WTC11 (cell line): ENCODE measurements around the gene KYNU. TPM values are rescaled to one million over a fixed set of nuclear protein-coding genes. Genes with fewer than 3 reads are reported as not detected.

ENCODE experiments used
- ATAC-seq: fragments of 200-7000 bp; cut with Tn5 transposase; 2 replicates; pipeline ENCODE4 v1.10.0; 2021; ENCODE audit warnings: mild to moderate bottlenecking, moderate library complexity
- CTCF ChIA-PET: fragments of 300-600 bp; sonication (Branson Sonifier 250); formaldehyde crosslinking; loops from one replicate; lab custom pipeline; 2021; ENCODE audit warnings: antibody characterized with exemption; lab: Charles Lee
- POLR2A ChIA-PET: fragments of 350-600 bp; sonication (Branson Sonifier 250); formaldehyde crosslinking; loops from one replicate; lab custom pipeline; 2021; ENCODE audit warnings: antibody characterized with exemption; lab: Charles Lee
- DNase-seq: peaks from one replicate; pipeline ENCODE4 v3.0.0; 2021; ENCODE audit warnings: low spot score
- H3K27ac Mint-ChIP-seq: 2 replicates; pipeline ENCODE4 v1.8.0; 2021; ENCODE audit warnings: mixed read lengths
- H3K27me3 Mint-ChIP-seq: 2 replicates; pipeline ENCODE4 v1.8.0; 2021; ENCODE audit warnings: low read depth, mild to moderate bottlenecking, moderate library complexity, mixed read lengths
- H3K36me3 Mint-ChIP-seq: 2 replicates; pipeline ENCODE4 v1.8.0; 2021; ENCODE audit warnings: mixed read lengths
- H3K4me1 Mint-ChIP-seq: 2 replicates; pipeline ENCODE4 v1.8.0; 2022; ENCODE audit warnings: mixed read lengths
- H3K4me3 Mint-ChIP-seq: 2 replicates; pipeline ENCODE4 v1.8.0; 2021; ENCODE audit warnings: mild to moderate bottlenecking, moderate library complexity, mixed read lengths
- H3K9me3 Mint-ChIP-seq: 2 replicates; pipeline ENCODE4 v1.8.0; 2021; ENCODE audit warnings: mixed read lengths
- ATF2 ChIP-seq: sonication (generic); formaldehyde crosslinking; IDR thresholded peaks from 2 replicates; pipeline ENCODE4 v1.8.1; 2022; ENCODE audit warnings: low read depth, missing genetic modification reagents, borderline replicate concordance
- CBFB ChIP-seq: sonication (generic); formaldehyde crosslinking; IDR thresholded peaks from 2 replicates; pipeline ENCODE4 v1.8.1; 2022; ENCODE audit warnings: mild to moderate bottlenecking, low read depth, missing genetic modification reagents
- CDX4 ChIP-seq: fragments of 250-450 bp; sonication (Bioruptor Pico); IDR thresholded peaks from 2 replicates; pipeline ENCODE4 v1.9.0; 2021; ENCODE audit warnings: moderate library complexity, mild to moderate bottlenecking, inconsistent platforms, borderline replicate concordance
- FOXJ3 ChIP-seq: sonication (generic); formaldehyde crosslinking; IDR thresholded peaks from 2 replicates; pipeline ENCODE4 v1.9.0; 2021; ENCODE audit warnings: missing genetic modification reagents, mild to moderate bottlenecking, borderline replicate concordance
- FOXK1 ChIP-seq: sonication (generic); formaldehyde crosslinking; IDR thresholded peaks from 2 replicates; pipeline ENCODE4 v1.8.0; 2022; ENCODE audit warnings: mild to moderate bottlenecking, moderate library complexity, missing genetic modification reagents
- FOXP4 ChIP-seq: sonication (generic); formaldehyde crosslinking; IDR thresholded peaks from 2 replicates; pipeline ENCODE4 v1.8.0; 2022; ENCODE audit warnings: mild to moderate bottlenecking, missing genetic modification reagents
- GRHL2 ChIP-seq: fragments of 250-450 bp; sonication (Bioruptor Pico); IDR thresholded peaks from 2 replicates; pipeline ENCODE4 v1.8.0; 2022; ENCODE audit warnings: mild to moderate bottlenecking, moderate library complexity; ENCODE audit not compliant: insufficient replicate concordance, severe bottlenecking
- HMGA2 ChIP-seq: fragments of 250-450 bp; sonication (Bioruptor Pico); IDR thresholded peaks from 2 replicates; pipeline ENCODE4 v1.4.0; 2021; ENCODE audit warnings: mild to moderate bottlenecking, moderate library complexity
- IRF2 ChIP-seq: sonication (generic); formaldehyde crosslinking; IDR thresholded peaks from 2 replicates; pipeline ENCODE4 v1.8.0; 2022; ENCODE audit warnings: low read depth, missing genetic modification reagents, borderline replicate concordance
- MAX ChIP-seq: sonication (generic); formaldehyde crosslinking; IDR thresholded peaks from 2 replicates; pipeline ENCODE4 v1.8.0; 2022; ENCODE audit warnings: mild to moderate bottlenecking, missing genetic modification reagents
- MLX ChIP-seq: sonication (generic); formaldehyde crosslinking; IDR thresholded peaks from 2 replicates; pipeline ENCODE4 v1.8.1; 2023; ENCODE audit warnings: mild to moderate bottlenecking, missing genetic modification reagents, moderate library complexity
- NFATC4 ChIP-seq: fragments of 250-450 bp; sonication (Bioruptor Pico); IDR thresholded peaks from 2 replicates; pipeline ENCODE4 v1.9.0; 2021; ENCODE audit warnings: mild to moderate bottlenecking
- SP1 ChIP-seq: sonication (generic); formaldehyde crosslinking; conservative IDR thresholded peaks from 2 replicates; pipeline ENCODE4 v1.8.1; 2022; ENCODE audit warnings: missing genetic modification reagents
- ZMAT4 ChIP-seq: fragments of 250-450 bp; sonication (Bioruptor Pico); IDR thresholded peaks from 2 replicates; pipeline ENCODE4 v1.9.0; 2021; ENCODE audit warnings: mild to moderate bottlenecking
- ZNF416 ChIP-seq: fragments of 250-450 bp; sonication (Bioruptor Pico); IDR thresholded peaks from 2 replicates; pipeline ENCODE4 v1.9.0; 2021; ENCODE audit warnings: mild to moderate bottlenecking, inconsistent platforms
- ZNF512 ChIP-seq: sonication (generic); formaldehyde crosslinking; IDR thresholded peaks from 2 replicates; pipeline ENCODE4 v1.8.1; 2022; ENCODE audit warnings: missing genetic modification reagents, borderline replicate concordance
- ZSCAN18 ChIP-seq: fragments of 250-450 bp; sonication (Bioruptor Pico); IDR thresholded peaks from 2 replicates; pipeline ENCODE4 v2.1.2; 2022; ENCODE audit warnings: mild to moderate bottlenecking, moderate library complexity
- total RNA-seq: library from RNA; stranded (reverse); gene quantifications from 3 replicates; pipeline ENCODE4 v1.2.3, GENCODE V29; 2021

KYNU gene
- total RNA-seq, 1 experiment from 2014 or later: 0.85 TPM

- ATAC-seq (no peak), DNase-seq (no peak)
- ChIA-PET CTCF (interaction anchor here (0.6 to 1.5 kb wide), 2 partner anchors 61 to 217 kb away, joined by 3 read pairs; no protein-coding TSS in a partner anchor), POLR2A (no interaction called here)
- Mint-ChIP-seq H3K27me3 (no peaks in the 10 kb centered on the region), H3K4me1 (peaks cover 10% of the 10 kb centered on the region), H3K9me3 (0 out of 2 replicates have a peak, but pooled peaks cover 4% of the 10 kb centered on the region), H3K36me3 (no peaks in the 10 kb centered on the region), H3K27ac (no peak overlapping the region), H3K4me3 (no peak overlapping the region)
- TF ChIP-seq FOXJ3 (CRISPR knock-in tag) (no peak), FOXP4 (no peak), NFATC4 (CRISPR knock-in tag) (no peak), IRF2 (CRISPR knock-in tag) (no peak), ZSCAN18 (CRISPR knock-in tag) (no peak), GRHL2 (CRISPR knock-in tag) (no peak), FOXK1 (CRISPR knock-in tag) (no peak), MAX (no peak), SP1 (CRISPR knock-in tag) (no peak), CDX4 (CRISPR knock-in tag) (no peak), ZNF512 (CRISPR knock-in tag) (no peak), HMGA2 (CRISPR knock-in tag) (no peak)
Observed at GRCh38 chr2:142853912-142854311, 23.6 kb upstream of the KYNU start.

- 0 out of 2 replicates have a peak, but pooled peaks cover 4% of the 10 kb centered on the region for H3K9me3 Mint-ChIP-seq
- no peak for DNase-seq
- no peaks in the 10 kb centered on the region for H3K27me3 Mint-ChIP-seq
- TF ChIP-seq MLX (no peak), ZNF416 (no peak), ZMAT4 (CRISPR knock-in tag) (no peak), ATF2 (CRISPR knock-in tag) (no peak), CBFB (CRISPR knock-in tag) (no peak)
- peaks cover 10% of the 10 kb centered on the region for H3K4me1 Mint-ChIP-seq
- ChIA-PET CTCF (no interaction called here), POLR2A (no interaction called here)
- no peak overlapping the region for H3K4me3 Mint-ChIP-seq
- ATAC-seq: no peak
- no peaks in the 10 kb centered on the region for H3K36me3 Mint-ChIP-seq
- no peak overlapping the region for H3K27ac Mint-ChIP-seq
Observed at GRCh38 chr2:142857256-142858164, 20.0 kb upstream of the KYNU start.
